Measurements from ENCODE around the gene WAS.
A peak's percentile ranks its signal among the peaks of the same experiment; 100 is the strongest.
"Not testable (repeated sequence)": the region's sequence is repeated elsewhere in the genome, so short reads cannot be mapped to it uniquely, and the experiment has no call there.

The WAS gene

GRCh38 chrX:48683411-48683982, at the start of gene WAS:
Gene WAS, plus strand, starts transcription at chrX:48683799. Its CDS starts 55 bp downstream, at chrX:48683854.
- no peak for DNase-seq

- no peak for DNase-seq
Measured at GRCh38 chrX:48636301-48636700, 47.3 kb upstream of the WAS start.

GRCh38 chrX:48636776-48637175, 46.8 kb upstream of the WAS start:
- no peak for DNase-seq

- no peak for DNase-seq
Measured at GRCh38 chrX:48645669-48646068, 37.9 kb upstream of the WAS start.

GRCh38 chrX:48648336-48648751, 35.3 kb upstream of the WAS start:
- DNase-seq: peak; percentile 56

GRCh38 chrX:48649102-48649501, 34.5 kb upstream of the WAS start:
- DNase-seq: peak; percentile 28

DNA sequence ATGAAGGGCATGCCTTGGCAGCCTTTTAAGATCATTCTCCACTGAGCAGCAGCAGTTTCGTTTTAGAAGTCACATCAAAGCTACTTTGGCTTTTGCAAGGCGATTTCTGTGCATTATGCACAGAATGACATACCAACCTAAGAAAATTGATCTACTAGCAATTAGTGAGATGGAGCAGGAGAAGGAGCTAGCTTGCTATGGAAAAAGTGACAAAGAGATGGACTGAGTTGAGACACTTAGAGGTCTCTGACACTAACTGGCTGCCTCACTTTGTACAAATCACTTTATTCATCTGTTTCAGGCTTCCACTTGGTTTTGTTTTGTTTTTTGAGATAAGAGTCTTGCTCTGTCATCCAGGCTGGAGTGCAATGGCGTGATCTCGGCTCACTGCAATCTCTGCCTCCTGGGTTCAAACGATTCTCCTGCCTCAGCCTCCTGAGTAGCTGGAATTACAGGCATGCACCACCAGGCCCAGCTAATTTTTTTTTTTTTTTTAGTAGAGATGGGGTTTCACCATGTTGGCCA, 31.5 kb upstream of the WAS start:
- not testable (repeated sequence) for DNase-seq

- peak; percentile 4 for DNase-seq
Measured at GRCh38 chrX:48654746-48655145, 28.9 kb upstream of the WAS start.

DNA sequence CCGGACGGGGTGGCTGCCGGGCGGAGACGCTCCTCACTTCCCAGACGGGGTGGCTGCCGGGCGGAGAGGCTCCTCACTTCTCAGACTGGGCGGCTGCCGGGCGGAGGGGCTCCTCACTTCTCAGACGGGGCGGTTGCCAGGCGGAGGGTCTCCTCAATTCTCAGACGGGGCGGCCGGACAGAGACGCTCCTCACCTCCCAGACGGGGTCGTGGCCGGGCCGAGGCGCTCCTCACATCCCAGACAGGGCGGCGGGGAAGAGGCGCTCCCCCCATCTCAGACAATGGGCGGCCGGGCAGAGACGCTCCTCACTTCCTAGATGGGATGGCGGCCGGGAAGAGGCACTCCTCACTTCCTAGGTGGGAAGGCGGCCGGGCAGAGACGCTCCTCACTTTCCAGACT, 23.9 kb upstream of the WAS start:
- not testable (repeated sequence) for DNase-seq

GRCh38 chrX:48663241-48663640, 20.4 kb upstream of the WAS start:
- DNase-seq: no peak

DNA sequence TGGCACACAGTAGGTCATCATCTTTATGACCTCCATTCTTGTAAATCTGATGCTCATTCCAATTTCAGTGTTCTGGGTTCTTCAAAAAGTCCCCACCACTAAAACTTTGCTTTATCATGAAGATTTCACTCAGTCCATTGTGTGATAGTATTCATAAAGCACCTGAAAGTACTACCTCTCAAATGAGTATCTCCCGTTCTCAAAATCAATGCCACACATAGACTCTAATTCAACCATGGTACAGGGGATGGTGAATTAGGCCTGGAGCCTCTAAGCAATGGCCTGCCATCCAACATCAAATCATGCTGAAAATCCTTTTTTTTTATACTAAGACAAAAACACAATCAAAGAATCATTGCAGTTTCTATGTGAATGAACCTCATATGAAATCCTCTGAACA, 19.4 kb upstream of the WAS start:
- DNase-seq: no peak

DNA sequence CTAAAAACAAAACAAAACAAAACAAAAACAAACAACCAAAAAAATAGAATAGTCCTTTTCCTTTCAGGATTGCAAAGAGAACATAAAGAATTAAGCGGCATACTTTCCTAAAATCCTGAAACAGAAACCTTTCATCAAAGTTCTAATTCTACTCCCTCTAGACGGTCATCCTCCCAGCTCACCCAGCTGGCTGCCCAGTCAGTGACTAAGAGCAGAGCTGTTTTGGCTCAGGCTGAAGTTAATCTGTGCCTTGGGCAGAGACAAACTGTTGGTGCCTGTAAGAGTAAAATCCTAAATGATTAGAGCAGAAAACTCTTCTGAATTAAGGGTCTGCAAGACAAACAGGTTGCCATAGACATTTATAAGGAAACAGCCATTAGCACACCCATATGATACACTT, 17.6 kb upstream of the WAS start:
- DNase-seq: no peak

- no peak for DNase-seq
Measured at GRCh38 chrX:48666649-48667048, 16.9 kb upstream of the WAS start.

DNA sequence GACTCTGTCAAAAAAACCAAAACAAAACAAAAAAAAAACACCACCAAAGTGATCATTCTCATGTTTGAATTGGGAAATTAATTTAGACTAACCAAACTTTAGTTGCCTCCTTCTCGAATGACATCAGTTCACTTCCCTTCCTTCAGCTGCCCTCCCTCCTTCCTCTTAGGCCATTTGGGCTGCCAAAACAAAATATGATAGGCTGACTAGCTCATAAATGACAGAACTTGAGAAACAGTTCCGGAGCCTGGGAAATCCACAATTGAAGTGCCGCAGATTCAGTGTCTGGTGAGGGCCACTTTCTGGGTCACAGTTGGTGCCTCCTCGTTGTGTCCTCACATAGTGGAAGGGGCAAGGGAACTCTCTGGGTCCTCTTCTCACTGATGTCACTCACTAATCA, 16.1 kb upstream of the WAS start:
- no peak for DNase-seq

- DNase-seq: not testable (repeated sequence)
Measured at GRCh38 chrX:48668187-48668586, 15.4 kb upstream of the WAS start.

DNA sequence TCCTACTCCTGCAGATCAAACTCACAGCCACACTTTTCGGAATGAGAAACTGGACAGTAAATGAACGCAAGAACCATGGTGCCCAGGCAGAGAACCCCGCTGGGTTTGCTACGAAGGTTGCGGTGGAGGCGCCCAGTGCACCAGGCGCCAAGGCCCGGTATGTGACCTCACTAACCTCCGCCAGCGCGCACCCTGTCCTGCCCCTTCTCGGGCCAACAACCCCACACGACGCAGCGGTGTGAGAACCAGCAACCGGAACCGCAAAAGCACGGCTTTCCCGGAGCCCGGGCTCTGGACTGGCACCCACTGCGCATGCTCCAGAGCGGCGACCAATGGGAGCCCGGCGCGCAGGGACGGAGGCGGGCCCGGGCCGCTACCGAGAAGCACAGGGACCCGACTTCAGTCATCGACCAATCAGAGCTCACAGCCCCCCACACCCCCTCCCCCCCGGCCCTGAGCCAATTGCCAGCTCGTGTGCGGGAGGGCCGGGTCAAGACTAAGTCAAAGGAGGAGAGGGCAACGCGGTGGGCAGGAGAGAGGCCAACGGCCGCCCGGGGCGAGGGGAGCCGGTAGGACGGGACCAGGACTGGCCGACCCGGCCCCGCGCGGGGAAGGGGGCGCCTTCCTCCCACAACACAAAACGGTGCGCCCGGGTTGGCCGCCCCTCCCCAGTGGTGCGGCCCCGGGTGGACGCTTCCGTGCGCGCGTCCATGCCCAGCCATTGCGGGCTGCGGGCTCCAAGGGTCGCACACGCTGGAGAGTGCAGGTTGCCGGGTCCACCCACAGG, 7.3 kb upstream of the WAS start:
- peak; percentile 94 for DNase-seq

- peak; percentile 60 for DNase-seq
Measured at GRCh38 chrX:48676893-48677270, 6.7 kb upstream of the WAS start.

GRCh38 chrX:48677516-48677915, 6.1 kb upstream of the WAS start:
- DNase-seq: no peak

DNA sequence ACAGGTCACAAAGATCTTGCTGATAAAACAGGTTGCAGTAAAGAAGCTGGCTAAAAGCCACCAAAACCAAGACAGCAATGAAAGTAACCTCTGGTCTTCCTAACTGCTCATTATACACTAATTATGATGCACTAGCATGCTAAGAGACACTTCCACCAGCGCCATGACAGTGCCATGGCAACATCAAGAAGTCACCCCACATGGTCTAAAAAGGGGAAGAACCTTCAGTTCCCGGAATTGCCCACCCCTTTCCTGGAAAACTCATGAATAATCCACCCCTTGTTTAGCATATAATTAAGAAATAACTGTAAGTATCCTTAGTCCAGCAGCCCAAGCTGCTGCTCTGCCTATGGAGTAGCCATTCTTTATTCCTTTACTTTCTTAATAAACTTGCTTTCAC, 3.1 kb upstream of the WAS start:
- not testable (repeated sequence) for DNase-seq

GRCh38 chrX:48680925-48681324, 2.7 kb upstream of the WAS start:
- not testable (repeated sequence) for DNase-seq

- no peak for DNase-seq
Measured at GRCh38 chrX:48681539-48682183, 1.9 kb upstream of the WAS start.

DNA sequence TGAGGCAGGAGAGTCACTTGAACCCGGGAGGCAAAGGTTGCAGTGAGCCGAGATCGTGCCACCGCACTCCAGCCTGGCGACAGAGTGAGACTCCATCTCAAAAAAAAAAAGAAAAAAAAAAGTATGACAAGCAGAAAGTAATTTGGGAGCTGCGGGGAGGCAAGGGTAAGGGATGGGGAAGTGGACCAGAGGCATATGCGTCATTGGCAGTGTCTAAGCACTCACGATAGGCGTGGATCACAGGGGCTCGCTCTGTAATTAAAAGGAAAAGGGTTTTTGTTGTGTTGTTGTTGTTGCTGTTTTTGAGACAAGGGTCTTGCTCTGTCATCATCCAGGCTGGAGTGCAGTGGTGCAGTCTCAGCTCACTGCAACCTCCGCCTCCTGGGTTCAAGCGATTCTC, 804 bp upstream of the WAS start:
- not testable (repeated sequence) for DNase-seq

- no peak for DNase-seq
Measured at GRCh38 chrX:48684134-48684533, 535 bp downstream of the WAS start.

GRCh38 chrX:48685416-48685815, 1.8 kb downstream of the WAS start:
- no peak for DNase-seq
